ENCODE data around the gene PARVA. TPM values are rescaled to one million over a fixed set of nuclear protein-coding genes. Genes with fewer than 3 reads are reported as not detected.

The PARVA gene
- total RNA-seq, 1 donor from 2014 or later = 144 TPM

- H3K9me3 Mint-ChIP-seq (ENCODE audit: unreplicated experiment) = no peaks in the 10 kb centered on the region
- TF ChIP-seq, protein P1, sequence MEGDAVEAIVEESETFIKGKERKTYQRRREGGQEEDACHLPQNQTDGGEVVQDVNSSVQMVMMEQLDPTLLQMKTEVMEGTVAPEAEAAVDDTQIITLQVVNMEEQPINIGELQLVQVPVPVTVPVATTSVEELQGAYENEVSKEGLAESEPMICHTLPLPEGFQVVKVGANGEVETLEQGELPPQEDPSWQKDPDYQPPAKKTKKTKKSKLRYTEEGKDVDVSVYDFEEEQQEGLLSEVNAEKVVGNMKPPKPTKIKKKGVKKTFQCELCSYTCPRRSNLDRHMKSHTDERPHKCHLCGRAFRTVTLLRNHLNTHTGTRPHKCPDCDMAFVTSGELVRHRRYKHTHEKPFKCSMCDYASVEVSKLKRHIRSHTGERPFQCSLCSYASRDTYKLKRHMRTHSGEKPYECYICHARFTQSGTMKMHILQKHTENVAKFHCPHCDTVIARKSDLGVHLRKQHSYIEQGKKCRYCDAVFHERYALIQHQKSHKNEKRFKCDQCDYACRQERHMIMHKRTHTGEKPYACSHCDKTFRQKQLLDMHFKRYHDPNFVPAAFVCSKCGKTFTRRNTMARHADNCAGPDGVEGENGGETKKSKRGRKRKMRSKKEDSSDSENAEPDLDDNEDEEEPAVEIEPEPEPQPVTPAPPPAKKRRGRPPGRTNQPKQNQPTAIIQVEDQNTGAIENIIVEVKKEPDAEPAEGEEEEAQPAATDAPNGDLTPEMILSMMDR (IDR thresholded peaks at IDR 0.05) = no peak
- H3K27ac Mint-ChIP-seq (ENCODE audit: unreplicated experiment) = no peak overlapping the region
- H3K4me3 Mint-ChIP-seq (ENCODE audit: unreplicated experiment) = no peak overlapping the region
- no peaks in the 10 kb centered on the region for H3K36me3 Mint-ChIP-seq (ENCODE audit: unreplicated experiment)
- no peaks in the 10 kb centered on the region for H3K27me3 Mint-ChIP-seq (ENCODE audit: unreplicated experiment)
- H3K4me1 Mint-ChIP-seq (ENCODE audit: unreplicated experiment) = peaks cover 82% of the 10 kb centered on the region
- DNase-seq (ENCODE audit: extremely low spot score, unreplicated experiment) = no peak
These were observed 80.7 kb downstream of the PARVA start for GRCh38 chr11:12458042-12458441.

- DNase-seq (ENCODE audit: extremely low spot score, unreplicated experiment) = no peak
- H3K9me3 Mint-ChIP-seq (ENCODE audit: unreplicated experiment) = peaks cover 3% of the 10 kb centered on the region
- peaks cover 4% of the 10 kb centered on the region for H3K36me3 Mint-ChIP-seq (ENCODE audit: unreplicated experiment)
- no peak overlapping the region for H3K4me3 Mint-ChIP-seq (ENCODE audit: unreplicated experiment)
- TF ChIP-seq, protein P1 (IDR thresholded peaks at IDR 0.05) = no peak
- no peaks in the 10 kb centered on the region for H3K27me3 Mint-ChIP-seq (ENCODE audit: unreplicated experiment)
- H3K27ac Mint-ChIP-seq (ENCODE audit: unreplicated experiment) = peak overlapping the region; percentile 77
- peaks cover 71% of the 10 kb centered on the region for H3K4me1 Mint-ChIP-seq (ENCODE audit: unreplicated experiment)
These were observed 82.0 kb downstream of the PARVA start for GRCh38 chr11:12459374-12459773.

DNA sequence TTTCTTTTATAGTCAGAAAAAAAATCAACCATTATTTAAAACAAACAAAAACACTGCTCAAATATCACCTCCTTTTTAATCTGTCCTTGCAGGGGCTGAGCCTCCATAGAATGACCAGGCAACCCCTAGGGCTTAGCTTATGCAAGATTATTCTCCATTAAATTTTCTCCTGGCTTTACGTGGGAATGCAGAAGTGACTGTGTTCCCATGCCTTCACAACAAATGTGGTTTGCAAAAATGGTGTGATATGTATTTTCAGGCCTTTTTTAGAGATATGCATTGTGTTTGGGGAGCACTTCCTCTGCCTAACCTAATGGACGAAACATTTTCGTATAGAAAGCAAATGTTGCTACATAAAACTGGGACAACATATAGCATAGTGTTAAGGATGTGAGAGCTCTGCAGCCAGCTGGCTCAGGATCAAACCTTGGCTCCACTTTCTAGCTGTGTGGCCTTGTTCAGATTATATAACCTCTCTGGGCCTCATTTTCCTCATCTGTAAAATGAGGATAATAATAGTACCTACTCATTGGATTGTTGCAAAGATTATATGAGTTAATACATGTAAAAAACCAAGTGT, 82.6 kb downstream of the PARVA start:
- Mint-ChIP-seq H3K4me1 (ENCODE audit: unreplicated experiment) (peaks cover 65% of the 10 kb centered on the region), H3K27ac (ENCODE audit: unreplicated experiment) (peak overlapping the region; percentile 77), H3K9me3 (ENCODE audit: unreplicated experiment) (peaks cover 6% of the 10 kb centered on the region), H3K27me3 (ENCODE audit: unreplicated experiment) (no peaks in the 10 kb centered on the region), H3K36me3 (ENCODE audit: unreplicated experiment) (peaks cover 6% of the 10 kb centered on the region), H3K4me3 (ENCODE audit: unreplicated experiment) (no peak overlapping the region)
- DNase-seq (ENCODE audit: extremely low spot score, unreplicated experiment) = no peak
- TF ChIP-seq, protein P1 (IDR thresholded peaks at IDR 0.05) = no peak

GRCh38 chr11:12460466-12460865, 83.1 kb downstream of the PARVA start:
- Mint-ChIP-seq H3K9me3 (ENCODE audit: unreplicated experiment) (peaks cover 6% of the 10 kb centered on the region), H3K36me3 (ENCODE audit: unreplicated experiment) (peaks cover 6% of the 10 kb centered on the region), H3K27me3 (ENCODE audit: unreplicated experiment) (no peaks in the 10 kb centered on the region), H3K4me1 (ENCODE audit: unreplicated experiment) (peaks cover 60% of the 10 kb centered on the region), H3K27ac (ENCODE audit: unreplicated experiment) (peak overlapping the region; percentile 77), H3K4me3 (ENCODE audit: unreplicated experiment) (no peak overlapping the region)
- DNase-seq (ENCODE audit: extremely low spot score, unreplicated experiment) = no peak
- TF ChIP-seq, protein P1 (IDR thresholded peaks at IDR 0.05) = no peak

GRCh38 chr11:12461516-12461915, 84.1 kb downstream of the PARVA start:
- no peaks in the 10 kb centered on the region for H3K27me3 Mint-ChIP-seq (ENCODE audit: unreplicated experiment)
- no peak for DNase-seq (ENCODE audit: extremely low spot score, unreplicated experiment)
- peaks cover 8% of the 10 kb centered on the region for H3K36me3 Mint-ChIP-seq (ENCODE audit: unreplicated experiment)
- H3K27ac Mint-ChIP-seq (ENCODE audit: unreplicated experiment) = no peak overlapping the region
- TF ChIP-seq, protein P1 (IDR thresholded peaks at IDR 0.05) = no peak
- peaks cover 6% of the 10 kb centered on the region for H3K9me3 Mint-ChIP-seq (ENCODE audit: unreplicated experiment)
- peaks cover 52% of the 10 kb centered on the region for H3K4me1 Mint-ChIP-seq (ENCODE audit: unreplicated experiment)
- H3K4me3 Mint-ChIP-seq (ENCODE audit: unreplicated experiment) = no peak overlapping the region

All from osteocyte (in vitro differentiated cells).